HK-2 (cell line): ENCODE data around the gene FAM120AOS.
A peak's percentile ranks its signal among the peaks of the same experiment; 100 is the strongest.

Source experiments
- DNase-seq: peaks from one replicate; pipeline ENCODE4 v3.0.0-alpha.2; 2018; ENCODE audit not compliant: unreplicated experiment

FAM120AOS gene

DNA sequence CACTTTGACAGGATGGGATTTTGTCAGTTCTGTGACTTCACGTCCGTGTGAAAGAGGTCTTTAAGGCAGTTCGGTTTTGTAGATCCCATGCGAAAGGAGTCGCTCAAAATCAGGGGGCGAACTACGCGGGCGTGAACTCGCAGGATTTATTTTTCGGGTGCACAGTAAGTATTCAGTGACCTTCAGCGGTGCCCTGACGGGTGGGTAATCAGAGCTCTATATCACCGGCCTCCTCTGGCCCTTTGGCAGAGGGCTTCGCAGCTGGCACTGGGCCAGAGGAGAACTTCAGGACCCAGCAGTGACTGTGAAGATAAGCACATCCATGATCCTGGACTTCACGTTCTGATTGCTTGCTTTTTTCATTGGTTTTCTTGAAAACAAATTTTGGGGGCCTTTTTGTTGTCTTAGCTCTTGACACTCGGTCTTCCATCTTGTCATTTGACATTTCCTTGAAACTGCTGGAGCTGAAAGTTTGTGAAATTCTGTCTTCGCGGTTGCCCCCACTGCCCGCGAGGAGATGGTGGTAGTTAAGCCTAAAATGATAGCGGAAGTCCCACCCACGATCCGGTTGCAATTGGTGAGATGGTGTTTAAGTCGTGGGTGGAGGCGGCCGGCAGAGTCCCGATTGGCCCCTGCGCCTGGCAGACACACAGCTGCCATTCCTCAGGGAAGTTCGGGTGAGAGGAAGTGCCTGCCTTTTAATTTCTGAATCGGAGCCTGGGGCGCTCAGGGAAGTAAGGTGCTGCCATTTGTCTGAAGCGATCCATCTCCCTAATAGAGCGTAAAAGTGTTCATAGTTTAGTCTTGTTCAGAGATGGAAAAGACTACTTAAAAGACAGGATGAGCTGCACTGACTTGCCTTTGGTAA, at the start of gene FAM120AOS:
FAM120AOS (minus strand) TSS at position 535 of the 868 bp plus-strand sequence. CDS start 872 bp downstream, outside the sequence.
- peak; percentile 92 for DNase-seq

- no peak for DNase-seq
Observed at GRCh38 chr9:93501406-93501805, 48.0 kb upstream of the FAM120AOS start.

DNA sequence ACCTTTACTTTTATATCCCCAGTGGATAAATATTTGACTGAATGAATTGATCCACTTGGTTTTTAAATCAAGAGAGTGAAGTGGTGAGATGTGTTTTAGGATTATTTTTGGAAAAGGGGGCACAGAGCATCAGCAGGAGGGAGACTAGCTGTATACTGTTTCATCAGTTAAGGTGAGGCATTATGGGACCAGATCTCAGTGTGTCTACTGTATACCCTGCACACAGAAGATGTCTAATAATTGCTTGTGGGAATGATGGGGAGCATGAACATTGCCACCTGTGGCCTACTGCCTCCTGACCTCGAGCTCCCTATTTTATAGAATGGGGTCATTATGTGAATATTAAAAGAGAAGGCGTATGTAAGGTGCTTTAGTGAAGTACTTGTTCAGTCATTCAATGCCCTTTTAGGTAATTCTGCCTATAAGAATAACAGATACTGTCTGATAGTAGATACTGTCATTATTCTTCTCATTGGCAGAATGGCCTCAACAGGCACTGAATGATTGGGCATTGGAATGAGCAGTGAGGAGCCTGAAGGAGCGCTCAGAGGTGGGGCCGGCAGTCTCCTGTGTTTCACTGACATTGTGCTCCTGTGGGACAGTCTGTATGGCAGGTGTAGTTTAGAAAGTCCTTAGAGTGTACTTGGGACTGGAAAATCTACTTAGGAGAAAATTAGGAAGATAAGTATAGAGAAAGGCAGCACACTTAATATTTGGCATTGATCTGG, 47.4 kb upstream of the FAM120AOS start:
- no peak for DNase-seq

DNA sequence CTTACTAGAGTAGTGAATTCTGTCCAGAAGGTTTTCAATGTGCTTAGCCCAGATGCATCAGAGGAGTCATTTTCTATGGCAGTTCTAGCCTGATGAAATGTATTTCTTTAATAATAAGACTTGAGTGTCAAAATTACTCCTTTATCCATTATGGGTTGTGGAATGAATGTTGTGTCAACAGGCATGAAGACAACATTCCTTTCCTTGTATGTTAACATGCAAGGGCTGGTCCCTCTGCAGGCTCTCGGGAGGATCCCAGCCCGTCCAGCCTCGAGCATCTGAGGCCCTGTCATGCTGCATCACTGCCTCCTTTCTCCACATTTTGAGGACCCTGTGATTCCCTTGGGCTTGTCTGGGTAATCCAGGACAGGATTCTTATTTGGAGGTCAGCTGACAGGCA, 42.9 kb upstream of the FAM120AOS start:
- DNase-seq: no peak

DNA sequence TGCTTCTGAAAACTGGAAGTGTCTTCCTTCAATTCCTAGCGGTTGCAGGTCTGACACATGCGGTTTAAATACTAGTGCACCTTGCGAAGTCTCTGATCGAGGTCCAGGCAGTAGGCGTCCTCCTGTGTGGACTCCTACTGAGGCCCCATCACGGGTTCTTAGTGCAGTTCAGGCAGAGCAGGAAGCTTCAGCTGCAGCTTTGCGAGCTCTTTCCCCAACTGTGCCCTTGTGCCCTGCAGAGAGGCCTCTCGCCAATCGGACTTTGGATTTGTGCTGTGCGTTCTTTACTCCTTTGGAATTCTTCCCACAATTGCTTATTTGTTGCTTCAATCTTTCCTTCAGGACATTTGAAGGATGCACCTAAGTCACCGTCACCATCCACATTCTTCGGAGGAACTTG, 40.6 kb upstream of the FAM120AOS start:
- no peak for DNase-seq

DNA sequence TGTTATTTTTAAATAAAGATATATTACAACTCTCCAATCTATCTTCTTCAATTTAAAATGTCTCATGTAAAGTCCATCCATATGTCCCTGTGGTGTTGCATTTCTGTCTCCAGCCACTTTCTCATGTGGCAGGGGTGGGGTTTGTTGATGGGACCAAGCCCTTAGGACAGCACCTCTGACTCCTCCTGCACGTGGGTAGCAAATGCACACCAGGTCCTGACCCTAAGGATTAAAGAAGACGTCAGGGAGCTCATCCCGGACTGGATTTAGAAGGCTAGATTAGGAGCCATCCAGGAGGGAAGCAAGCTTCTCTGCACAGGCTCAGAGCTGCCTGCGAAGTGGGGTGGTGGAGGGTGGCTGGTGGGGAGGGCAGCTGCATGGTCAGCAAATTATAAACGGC, 38.9 kb upstream of the FAM120AOS start:
- no peak for DNase-seq

GRCh38 chr9:93491593-93492232, 38.3 kb upstream of the FAM120AOS start:
- DNase-seq: no peak

GRCh38 chr9:93488244-93488643, 34.9 kb upstream of the FAM120AOS start:
- no peak for DNase-seq

DNA sequence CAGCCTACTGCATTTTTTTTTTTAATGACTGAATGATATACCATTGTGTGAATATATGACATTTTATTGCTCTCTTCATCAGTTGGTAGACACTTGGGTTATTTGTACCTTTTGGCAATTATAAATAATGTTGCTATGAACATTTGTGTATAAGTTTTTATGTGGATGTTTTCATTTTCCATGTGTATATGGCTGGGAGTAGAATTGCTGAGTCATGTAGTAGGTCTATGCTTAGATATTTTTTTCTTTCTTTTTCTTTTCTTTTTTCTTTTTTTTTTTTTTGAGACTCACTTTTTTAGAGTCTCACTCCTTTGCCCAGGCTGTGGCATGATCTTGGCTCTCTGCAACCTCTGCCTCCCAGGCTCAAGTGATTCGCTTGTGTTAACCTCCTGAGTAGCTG, 32.9 kb upstream of the FAM120AOS start:
- no peak for DNase-seq

- no peak for DNase-seq
Observed at GRCh38 chr9:93483497-93483896, 30.1 kb upstream of the FAM120AOS start.

DNA sequence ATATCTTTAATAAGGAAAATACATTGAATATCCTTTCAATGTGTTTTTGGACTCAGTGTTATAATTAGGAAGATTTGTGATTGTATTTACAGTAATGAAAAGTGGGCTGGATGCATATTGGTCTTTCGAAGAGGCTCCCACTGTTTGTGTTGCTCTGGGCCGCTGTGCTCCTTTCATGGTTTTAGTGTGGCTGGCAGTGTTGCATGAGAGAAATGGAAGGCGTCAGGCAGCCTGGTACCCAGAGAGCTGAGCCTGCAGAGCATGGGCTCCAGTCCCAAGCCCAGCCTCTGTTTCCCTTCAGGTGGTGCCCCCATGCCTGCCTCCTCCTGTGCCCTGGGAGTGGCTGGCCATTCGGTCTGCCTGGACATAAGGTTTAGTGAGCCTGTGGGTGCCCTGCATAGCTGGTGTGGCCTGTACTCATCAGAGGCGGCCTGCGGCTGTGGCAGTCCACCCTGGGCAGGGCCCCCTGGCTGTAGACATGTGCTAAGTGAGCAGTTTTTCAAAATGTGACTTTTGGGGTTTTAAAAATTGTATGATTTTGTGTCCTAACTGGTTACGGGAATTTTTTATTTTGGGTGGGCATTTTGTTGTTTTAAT, 27.4 kb upstream of the FAM120AOS start:
- DNase-seq: no peak

GRCh38 chr9:93480262-93480661, 26.9 kb upstream of the FAM120AOS start:
- DNase-seq: no peak

GRCh38 chr9:93479726-93480125, 26.3 kb upstream of the FAM120AOS start:
- no peak for DNase-seq

- DNase-seq: no peak
Observed at GRCh38 chr9:93477397-93477796, 24.0 kb upstream of the FAM120AOS start.

GRCh38 chr9:93476924-93477323, 23.5 kb upstream of the FAM120AOS start:
- no peak for DNase-seq

DNA sequence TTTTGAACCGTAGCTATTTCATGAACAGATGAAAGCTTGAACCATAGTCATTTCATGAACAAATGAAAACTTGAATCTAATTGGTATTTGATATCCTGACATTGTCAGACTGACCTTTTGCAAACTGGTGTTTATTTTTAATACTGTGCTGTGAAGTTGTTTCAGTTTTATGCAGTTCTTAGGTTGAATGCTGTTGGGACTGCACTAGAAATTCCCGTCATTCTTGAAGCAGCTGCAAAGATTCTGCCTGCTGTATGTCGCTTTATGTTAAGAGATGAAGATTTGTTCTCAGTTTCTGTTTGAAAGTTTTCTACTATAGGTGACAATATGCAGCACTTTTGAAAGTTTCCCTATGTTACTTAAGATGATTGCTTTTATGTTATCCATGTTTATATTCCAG, 22.5 kb upstream of the FAM120AOS start:
- no peak for DNase-seq

DNA sequence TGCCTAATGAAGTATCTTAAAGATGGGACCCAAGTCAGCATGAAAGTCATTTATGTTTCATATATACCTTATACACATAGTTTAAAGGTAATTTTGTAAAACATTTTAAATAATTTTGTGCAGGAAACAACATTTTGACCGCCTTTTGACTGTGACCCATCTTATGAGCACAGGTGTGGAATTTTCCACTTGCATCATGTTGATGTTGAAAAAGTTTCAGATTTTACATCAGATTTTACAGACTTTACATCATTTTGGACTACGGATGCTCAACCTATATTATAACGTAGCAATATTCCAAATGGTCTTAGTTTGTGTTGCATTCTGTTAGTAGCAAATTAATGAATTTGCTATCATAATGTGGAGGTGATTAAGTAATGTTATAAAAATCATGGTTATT, 21.7 kb upstream of the FAM120AOS start:
- DNase-seq: no peak

- no peak for DNase-seq
Observed at GRCh38 chr9:93473411-93473810, 20.0 kb upstream of the FAM120AOS start.

DNA sequence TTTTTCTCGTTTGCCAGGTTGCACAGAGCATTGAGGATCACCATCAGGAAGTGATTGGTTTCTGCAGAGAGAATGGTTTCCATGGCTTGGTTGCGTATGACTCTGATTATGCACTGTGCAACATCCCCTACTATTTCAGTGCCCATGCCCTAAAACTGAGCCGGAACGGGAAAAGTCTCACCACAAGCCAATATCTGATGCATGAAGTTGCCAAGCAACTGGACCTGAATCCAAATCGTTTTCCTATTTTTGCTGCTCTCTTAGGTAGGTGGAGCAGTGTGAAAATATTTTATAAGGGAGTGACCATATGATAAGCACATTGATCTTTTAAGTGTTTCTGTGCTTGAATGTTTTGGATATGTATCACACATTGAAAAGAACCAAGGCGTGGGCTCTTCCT, 17.7 kb upstream of the FAM120AOS start:
- DNase-seq: no peak

DNA sequence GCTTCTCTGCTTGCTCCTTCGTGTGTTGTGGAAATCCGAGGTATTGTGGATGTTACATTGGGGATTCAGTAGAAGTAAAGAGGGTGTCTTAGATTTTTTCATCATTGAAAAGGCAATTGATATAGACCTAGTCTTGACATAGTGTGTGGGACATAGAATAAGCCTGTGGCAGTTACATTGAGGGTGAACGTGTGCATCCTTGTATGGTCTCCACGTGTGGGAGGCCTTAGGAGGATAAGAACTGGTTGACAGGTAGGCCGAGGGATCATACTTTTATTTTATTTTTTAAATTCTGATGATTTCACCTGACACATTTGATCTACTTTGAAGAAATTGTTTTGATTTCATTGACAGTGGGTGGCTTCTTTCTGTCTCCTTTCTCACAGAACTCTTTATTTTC, 17.0 kb upstream of the FAM120AOS start:
- no peak for DNase-seq

- DNase-seq: no peak
Observed at GRCh38 chr9:93468763-93469456, 15.5 kb upstream of the FAM120AOS start.

DNA sequence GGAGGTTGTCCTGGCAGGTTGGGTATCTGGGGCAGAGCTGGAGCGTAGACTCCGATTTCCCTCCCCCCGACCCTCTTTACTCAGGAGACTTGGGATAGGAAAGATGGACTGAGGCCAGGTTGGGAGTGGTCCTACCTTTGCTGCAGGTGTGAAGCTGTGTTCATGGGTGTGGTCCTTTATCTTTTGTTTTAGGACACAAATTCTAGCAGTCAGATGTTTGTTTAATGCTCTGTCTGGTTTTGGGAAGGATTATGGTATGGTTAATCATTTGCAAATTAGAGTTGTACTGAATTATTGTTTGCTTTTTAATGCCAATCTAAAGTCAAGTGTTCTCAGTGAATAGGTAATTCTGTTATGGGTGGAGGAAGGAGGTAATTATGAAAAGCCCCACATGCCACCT, 14.1 kb upstream of the FAM120AOS start:
- DNase-seq: no peak
